ENCODE data around the gene SUSD6. TPM values are rescaled to one million over a fixed set of nuclear protein-coding genes. Genes with fewer than 3 reads are reported as not detected.

Gene SUSD6
- total RNA-seq, 1 donor = 17.7 TPM

DNA sequence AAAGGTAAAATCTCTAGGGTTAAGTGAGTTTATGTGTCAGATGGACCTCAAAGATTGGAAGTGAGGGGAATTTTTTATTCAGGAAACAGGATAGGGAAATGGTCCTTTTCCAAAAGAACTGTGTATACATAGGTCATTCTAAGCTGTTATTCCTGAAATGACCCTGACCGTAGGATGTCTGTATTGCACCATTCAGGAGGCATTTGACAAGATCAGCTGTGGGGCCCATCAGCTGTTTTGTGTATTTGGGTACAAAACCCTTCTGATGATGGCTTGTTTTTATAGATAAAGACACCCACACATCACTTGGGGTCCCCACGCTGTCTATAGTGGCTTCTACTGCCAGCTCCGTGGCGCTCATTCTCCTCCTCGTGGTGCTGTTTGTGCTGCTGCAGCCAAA lies 92.9 kb downstream of the SUSD6 start:
- peaks cover 6% of the 10 kb centered on the region for H4K20me1 ChIP-seq (ENCODE audit: insufficient read depth, low read length)
- no peaks in the 10 kb centered on the region for H3K9me3 ChIP-seq (ENCODE audit: low read depth, low read length)
- TF ChIP-seq CTCF (IDR thresholded peaks at IDR 0.05; ENCODE audit: extremely low read depth, low read depth, low read length) = no peak
- no peak overlapping the region for H2AFZ ChIP-seq (ENCODE audit: low read length)
- H3K27ac ChIP-seq (ENCODE audit: low read depth, low read length) = no peak overlapping the region
- H3K4me3 ChIP-seq (ENCODE audit: insufficient read depth, low read length) = no peak overlapping the region
- DNase-seq (ENCODE audit: insufficient read length, low spot score, missing footprints) = no peak
- H3K79me2 ChIP-seq (ENCODE audit: insufficient read depth, low read length) = peaks cover 9% of the 10 kb centered on the region
- H3K36me3 ChIP-seq (ENCODE audit: insufficient read depth, low read length) = peaks cover 25% of the 10 kb centered on the region
- H3K27me3 ChIP-seq (ENCODE audit: insufficient read depth, low read length) = no peaks in the 10 kb centered on the region
- no peak overlapping the region for H3K4me2 ChIP-seq (ENCODE audit: insufficient read depth, low read length)
- no peaks in the 10 kb centered on the region for H3K4me1 ChIP-seq (ENCODE audit: insufficient read depth, low read length)

DNA sequence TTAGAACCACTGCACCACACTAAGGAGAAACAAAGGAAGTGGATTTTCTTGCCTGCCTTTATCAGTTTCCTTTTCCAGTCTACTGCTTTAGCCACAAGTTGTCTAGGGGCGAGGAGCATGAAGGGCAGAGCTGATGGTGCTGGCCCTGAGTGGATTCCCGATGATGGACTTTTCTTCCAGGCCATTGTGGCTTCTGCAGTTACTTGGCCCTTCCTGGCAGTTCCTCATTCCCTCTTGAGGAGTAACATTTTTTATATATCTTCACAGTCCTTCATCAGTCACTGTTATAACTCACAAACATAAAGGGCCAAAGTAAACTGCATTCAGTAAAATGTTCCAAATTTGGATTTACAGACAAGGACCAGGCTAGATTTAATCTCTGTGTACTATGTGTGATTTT lies 94.3 kb downstream of the SUSD6 start:
- Histone ChIP-seq H2AFZ (ENCODE audit: low read length) (no peak overlapping the region), H3K4me1 (ENCODE audit: insufficient read depth, low read length) (no peaks in the 10 kb centered on the region), H3K27me3 (ENCODE audit: insufficient read depth, low read length) (no peaks in the 10 kb centered on the region), H3K4me3 (ENCODE audit: insufficient read depth, low read length) (no peak overlapping the region), H3K27ac (ENCODE audit: low read depth, low read length) (no peak overlapping the region), H3K79me2 (ENCODE audit: insufficient read depth, low read length) (peaks cover 6% of the 10 kb centered on the region), H3K9me3 (ENCODE audit: low read depth, low read length) (no peaks in the 10 kb centered on the region), H3K36me3 (ENCODE audit: insufficient read depth, low read length) (peaks cover 29% of the 10 kb centered on the region), H3K4me2 (ENCODE audit: insufficient read depth, low read length) (no peak overlapping the region), H4K20me1 (ENCODE audit: insufficient read depth, low read length) (peaks cover 3% of the 10 kb centered on the region)
- no peak for TF ChIP-seq CTCF (IDR thresholded peaks at IDR 0.05; ENCODE audit: extremely low read depth, low read depth, low read length)
- DNase-seq (ENCODE audit: insufficient read length, low spot score, missing footprints) = no peak

DNA sequence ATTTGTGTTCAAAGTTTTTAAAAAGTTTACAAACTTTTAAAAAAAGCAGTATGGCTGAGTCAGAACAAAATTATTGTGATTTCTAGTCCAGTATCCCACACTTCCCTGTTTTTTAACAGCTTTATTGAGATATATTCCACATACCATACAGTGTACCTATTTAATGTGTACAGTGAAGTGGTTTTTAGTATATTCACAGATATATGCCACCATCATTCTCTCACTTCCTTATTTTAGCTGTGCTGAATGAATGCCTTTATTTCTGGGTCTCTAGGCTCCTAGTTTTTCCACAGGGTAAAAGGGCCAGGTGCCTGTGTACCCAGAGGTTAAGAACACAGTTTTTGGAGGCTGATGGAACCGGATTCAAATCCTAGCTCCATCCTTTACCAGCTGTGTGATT lies 96.7 kb downstream of the SUSD6 start:
- Histone ChIP-seq H3K4me3 (ENCODE audit: insufficient read depth, low read length) (no peak overlapping the region), H3K27ac (ENCODE audit: low read depth, low read length) (no peak overlapping the region), H3K36me3 (ENCODE audit: insufficient read depth, low read length) (peaks cover 37% of the 10 kb centered on the region), H3K79me2 (ENCODE audit: insufficient read depth, low read length) (no peaks in the 10 kb centered on the region), H3K9me3 (ENCODE audit: low read depth, low read length) (no peaks in the 10 kb centered on the region), H3K4me2 (ENCODE audit: insufficient read depth, low read length) (no peak overlapping the region), H2AFZ (ENCODE audit: low read length) (no peak overlapping the region), H3K27me3 (ENCODE audit: insufficient read depth, low read length) (no peaks in the 10 kb centered on the region), H3K4me1 (ENCODE audit: insufficient read depth, low read length) (no peaks in the 10 kb centered on the region), H4K20me1 (ENCODE audit: insufficient read depth, low read length) (peaks cover 3% of the 10 kb centered on the region)
- no peak for DNase-seq (ENCODE audit: insufficient read length, low spot score, missing footprints)
- TF ChIP-seq CTCF (IDR thresholded peaks at IDR 0.05; ENCODE audit: extremely low read depth, low read depth, low read length) = no peak

DNA sequence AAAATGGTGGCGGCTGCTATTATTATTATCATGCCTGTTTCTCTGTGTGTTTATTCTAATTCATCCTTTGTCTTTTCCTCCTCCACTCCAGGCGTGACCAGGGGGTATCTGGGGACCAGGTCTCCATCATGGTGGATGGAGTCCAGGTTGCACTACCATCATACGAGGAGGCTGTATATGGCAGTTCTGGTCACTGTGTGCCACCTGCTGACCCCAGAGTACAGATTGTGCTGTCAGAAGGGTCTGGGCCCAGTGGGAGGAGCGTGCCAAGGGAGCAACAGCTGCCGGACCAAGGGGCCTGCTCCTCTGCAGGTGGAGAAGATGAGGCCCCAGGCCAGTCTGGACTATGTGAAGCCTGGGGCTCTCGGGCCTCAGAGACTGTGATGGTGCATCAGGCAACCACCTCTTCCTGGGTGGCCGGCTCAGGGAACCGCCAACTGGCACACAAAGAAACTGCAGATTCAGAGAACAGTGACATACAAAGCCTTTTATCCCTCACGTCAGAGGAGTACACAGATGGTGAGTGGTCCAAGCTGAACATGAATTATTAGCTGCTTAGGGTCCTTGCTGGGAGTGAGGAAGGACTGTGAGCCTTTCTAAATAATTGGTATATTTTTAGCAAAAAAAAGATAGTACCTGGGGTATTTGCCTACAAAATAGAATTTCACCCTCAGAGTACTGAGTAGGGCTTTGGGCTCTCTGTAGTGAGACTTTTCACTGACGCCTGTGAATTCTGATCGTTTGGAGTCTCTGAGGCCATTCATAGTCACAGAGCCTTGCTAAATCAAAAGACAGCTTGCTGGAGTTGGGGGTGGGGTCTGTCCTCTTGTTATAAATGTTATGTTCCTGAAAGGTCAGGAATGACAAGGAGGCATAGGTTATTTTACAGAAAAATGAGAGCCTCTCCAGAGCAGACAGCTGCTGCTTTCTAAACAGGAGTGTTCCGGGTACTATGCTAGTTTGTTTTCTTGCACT lies 97.5 kb downstream of the SUSD6 start:
- Histone ChIP-seq H3K36me3 (ENCODE audit: insufficient read depth, low read length) (peaks cover 37% of the 10 kb centered on the region), H3K4me1 (ENCODE audit: insufficient read depth, low read length) (no peaks in the 10 kb centered on the region), H4K20me1 (ENCODE audit: insufficient read depth, low read length) (peaks cover 3% of the 10 kb centered on the region), H3K79me2 (ENCODE audit: insufficient read depth, low read length) (no peaks in the 10 kb centered on the region), H3K27ac (ENCODE audit: low read depth, low read length) (no peak overlapping the region), H3K27me3 (ENCODE audit: insufficient read depth, low read length) (no peaks in the 10 kb centered on the region), H3K9me3 (ENCODE audit: low read depth, low read length) (no peaks in the 10 kb centered on the region), H3K4me3 (ENCODE audit: insufficient read depth, low read length) (no peak overlapping the region), H2AFZ (ENCODE audit: low read length) (no peak overlapping the region), H3K4me2 (ENCODE audit: insufficient read depth, low read length) (no peak overlapping the region)
- no peak for DNase-seq (ENCODE audit: insufficient read length, low spot score, missing footprints)
- TF ChIP-seq CTCF (IDR thresholded peaks at IDR 0.05; ENCODE audit: extremely low read depth, low read depth, low read length) = peak; percentile 42

All from osteoblast (primary cell).